Testis (tissue), 3 donors: Measurements from ENCODE around the gene CORO1C. TPM values are rescaled to one million over a fixed set of nuclear protein-coding genes. Genes with fewer than 3 reads are reported as not detected.

Source experiments
- DNase-seq: peaks from one replicate; pipeline ENCODE4 v3.0.0-alpha.2; 2019
- H3K27ac ChIP-seq, 2 donors: fragments of 200-600 bp; sonication (generic); one replicate each; pipeline ENCODE4 v1.5.1; 2019
- H3K27me3 ChIP-seq: fragments of 200-600 bp; sonication (generic); one replicate; pipeline ENCODE4 v1.5.1; 2019
- H3K36me3 ChIP-seq: fragments of 200-600 bp; sonication (generic); one replicate; pipeline ENCODE4 v1.5.1; 2017; ENCODE audit warnings: low read depth; ENCODE audit errors: missing control alignments
- H3K4me1 ChIP-seq: fragments of 200-600 bp; sonication (generic); one replicate; pipeline ENCODE4 v1.5.1; 2019
- H3K4me3 ChIP-seq, 2 donors: fragments of 200-600 bp; sonication (generic); one replicate each; pipeline ENCODE4 v1.5.1; 2017 to 2019
- H3K9me3 ChIP-seq: fragments of 200-600 bp; sonication (generic); one replicate; pipeline ENCODE4 v1.5.1; 2017
- POLR2A ChIP-seq: fragments of 450-650 bp; IDR thresholded peaks from one replicate; pipeline ENCODE4 v1.6.1; 2017; ENCODE audit warnings: antibody characterized with exemption, mild to moderate bottlenecking, moderate library complexity
- WGBS, 2 donors: methylation state at CpG; one replicate each; pipeline ENCODE4 v1.1.5; 2018; 5-methylcytosine and 5-hydroxymethylcytosine counted together
- intact Hi-C: fragments of 100-400 bp; cut with DNase I; formaldehyde crosslinking; loops from one replicate; pipeline ENCODE4 v1.15.1; 2023; ENCODE audit warnings: low total_unique reads
- polyA plus RNA-seq: library from polyadenylated mRNA; stranded (reverse); fragments of 350-450 nt; fragmentation: Illumina TruSeq; extraction: RNeasy Lipid Tissue Mini Kit (QIAGEN cat#74804); gene quantifications from one replicate; pipeline ENCODE4 v1.2.3, GENCODE V29; 2014; ENCODE audit warnings: low read depth, low replicate concordance; ENCODE audit not compliant: insufficient read depth
- total RNA-seq, 2 donors: library from RNA; depleted of rRNA; stranded (reverse); fragments of >200 nt; gene quantifications; one replicate each; pipeline ENCODE4 v1.2.3, GENCODE V29; 2016
- TF ChIP-seq, protein P1 (sequence below), 3 experiments: fragments of 450-650 bp in 2 of 3; fragments of 200-600 bp in 1 of 3; sonication (generic) in 1 of 3; IDR thresholded peaks; one replicate each; pipeline ENCODE4 v1.5.1; 2016 to 2019; ENCODE audit warnings: antibody characterized with exemption in 3 of 3, mild to moderate bottlenecking in 2 of 3, moderate library complexity in 1 of 3

The CORO1C gene
- total and polyA plus RNA-seq, 3 donors from 2014 or later, result 57.2 to 73.4 (median 70.2) TPM

DNA sequence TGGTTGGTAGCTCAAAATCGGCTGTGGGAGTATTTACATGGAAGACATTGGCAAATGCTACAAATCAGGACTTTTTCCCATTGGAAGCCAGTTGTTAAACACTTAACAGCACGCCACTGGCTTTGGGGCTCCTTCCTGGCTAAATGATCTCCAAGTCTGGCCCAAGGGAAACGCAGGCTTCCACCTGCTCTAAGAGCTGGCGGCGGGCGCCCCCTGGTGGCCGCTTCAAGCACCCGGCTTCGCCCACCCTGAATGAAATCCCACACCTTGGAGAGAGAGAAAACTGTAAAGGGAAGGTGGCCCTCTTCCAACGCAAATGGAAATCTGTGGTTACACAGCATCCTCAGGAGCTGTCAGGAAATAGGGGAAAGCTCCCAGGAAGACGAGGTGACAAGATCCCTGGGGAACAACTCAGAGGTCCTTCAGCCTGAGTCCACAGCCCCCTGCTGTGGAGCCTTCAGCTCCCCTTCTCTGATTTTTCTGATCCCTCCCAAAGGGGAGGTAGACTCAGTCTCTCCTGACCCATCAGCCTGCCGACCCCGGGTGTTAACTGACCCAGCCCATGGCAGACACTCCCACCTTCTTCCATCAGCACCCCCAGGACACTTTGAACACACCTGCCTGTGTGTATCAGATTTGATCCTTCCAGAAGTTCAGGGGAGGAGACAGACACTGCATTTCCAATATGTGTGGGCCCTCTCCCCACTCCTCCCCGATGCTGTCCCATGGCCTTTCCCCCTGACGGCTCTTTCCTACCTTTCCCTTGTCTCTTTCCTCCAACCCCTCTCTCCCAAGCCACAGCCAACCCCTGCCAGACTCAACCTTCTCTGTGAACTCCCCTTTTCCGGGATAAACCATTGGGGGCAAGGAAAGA lies 113.0 kb downstream of the CORO1C start:
- TF ChIP-seq, protein P1, sequence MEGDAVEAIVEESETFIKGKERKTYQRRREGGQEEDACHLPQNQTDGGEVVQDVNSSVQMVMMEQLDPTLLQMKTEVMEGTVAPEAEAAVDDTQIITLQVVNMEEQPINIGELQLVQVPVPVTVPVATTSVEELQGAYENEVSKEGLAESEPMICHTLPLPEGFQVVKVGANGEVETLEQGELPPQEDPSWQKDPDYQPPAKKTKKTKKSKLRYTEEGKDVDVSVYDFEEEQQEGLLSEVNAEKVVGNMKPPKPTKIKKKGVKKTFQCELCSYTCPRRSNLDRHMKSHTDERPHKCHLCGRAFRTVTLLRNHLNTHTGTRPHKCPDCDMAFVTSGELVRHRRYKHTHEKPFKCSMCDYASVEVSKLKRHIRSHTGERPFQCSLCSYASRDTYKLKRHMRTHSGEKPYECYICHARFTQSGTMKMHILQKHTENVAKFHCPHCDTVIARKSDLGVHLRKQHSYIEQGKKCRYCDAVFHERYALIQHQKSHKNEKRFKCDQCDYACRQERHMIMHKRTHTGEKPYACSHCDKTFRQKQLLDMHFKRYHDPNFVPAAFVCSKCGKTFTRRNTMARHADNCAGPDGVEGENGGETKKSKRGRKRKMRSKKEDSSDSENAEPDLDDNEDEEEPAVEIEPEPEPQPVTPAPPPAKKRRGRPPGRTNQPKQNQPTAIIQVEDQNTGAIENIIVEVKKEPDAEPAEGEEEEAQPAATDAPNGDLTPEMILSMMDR (IDR thresholded peaks at IDR 0.05), result peak; percentile 96 to 99 (median 96)
- TF ChIP-seq POLR2A, result no peak
- H3K4me1 ChIP-seq, result no peaks in the 10 kb centered on the region
- no peak overlapping the region for H3K27ac ChIP-seq
- H3K27me3 ChIP-seq, result no peaks in the 10 kb centered on the region
- no peaks in the 10 kb centered on the region for H3K9me3 ChIP-seq
- peak; percentile 90 for DNase-seq
- H3K36me3 ChIP-seq, result no peaks in the 10 kb centered on the region
- no peak overlapping the region for H3K4me3 ChIP-seq
- WGBS, 2 donors, result 9 to 13% methylated on average over 14 to 16 of the region's 16 CpGs
- intact Hi-C loops, result loop anchor here (5.0 kb wide), 1 partner anchor 46 kb away; no protein-coding TSS in a partner anchor

DNA sequence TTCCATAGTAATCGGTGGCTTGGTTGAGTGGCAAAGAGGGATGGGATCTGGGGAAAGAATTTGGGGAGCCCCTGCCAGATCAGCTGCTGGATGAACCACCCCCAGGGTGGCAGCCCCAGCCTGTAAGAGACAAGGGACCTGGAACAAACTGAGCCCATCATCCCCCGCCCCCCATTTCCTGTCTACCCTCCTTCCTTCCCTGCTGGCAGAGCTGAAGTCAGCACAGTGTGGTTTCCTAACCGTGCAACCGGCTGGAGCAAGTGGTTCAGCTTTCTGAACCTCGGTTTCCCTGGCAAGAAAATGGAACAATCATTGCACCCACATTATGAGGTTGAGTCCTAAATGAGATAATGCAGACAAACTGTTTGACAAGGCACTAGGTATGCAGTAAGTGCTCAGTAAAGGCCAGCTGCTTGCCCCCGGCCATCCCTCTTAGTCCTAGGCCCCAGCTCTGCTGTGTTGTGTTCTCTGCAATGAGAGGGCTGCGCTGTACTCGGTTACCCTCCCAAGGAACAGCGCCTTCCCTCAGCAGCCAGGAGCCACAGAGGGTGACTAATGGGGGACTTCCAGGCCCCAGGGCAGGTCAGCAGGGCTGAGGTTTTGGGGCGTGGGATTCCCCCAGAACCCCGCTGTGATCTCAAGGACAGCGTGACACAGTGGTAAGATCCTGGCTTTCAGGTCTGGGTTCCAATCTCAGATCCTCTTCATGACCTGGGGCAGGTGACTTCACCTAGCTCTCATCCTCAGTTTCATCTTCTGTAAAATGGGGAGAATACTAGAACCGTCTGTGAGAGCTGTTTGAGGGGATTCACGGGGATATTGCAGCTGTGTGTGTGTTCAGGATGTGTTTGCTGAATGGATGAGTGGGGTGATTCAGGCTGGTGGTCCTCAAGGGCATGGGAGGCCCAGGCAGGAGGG lies 114.1 kb downstream of the CORO1C start:
- WGBS, 2 donors, result 84 to 88% methylated on average over 10 to 14 of the region's 14 CpGs
- H3K4me1 ChIP-seq, result no peaks in the 10 kb centered on the region
- no peak for DNase-seq

GRCh38 chr12:108616359-108616758 lies 115.0 kb downstream of the CORO1C start:
- Histone ChIP-seq H3K9me3 (no peaks in the 10 kb centered on the region), H3K27ac (no peak overlapping the region), H3K27me3 (no peaks in the 10 kb centered on the region), H3K36me3 (no peaks in the 10 kb centered on the region), H3K4me1 (no peaks in the 10 kb centered on the region), H3K4me3 (no peak overlapping the region)
- WGBS, 2 donors, result 91 to 94% methylated on average over 2 of the region's 2 CpGs
- TF ChIP-seq, protein P1 (IDR thresholded peaks at IDR 0.05), result no peak
- TF ChIP-seq POLR2A, result no peak
- DNase-seq, result no peak
- intact Hi-C loops, result loop anchor here (5.0 kb wide), 1 partner anchor 44 kb away; no protein-coding TSS in a partner anchor

More for the DNA sequence above, 114.1 kb downstream of the CORO1C start:
- H3K9me3 ChIP-seq, result no peaks in the 10 kb centered on the region
- no peak overlapping the region for H3K27ac ChIP-seq
- H3K27me3 ChIP-seq, result no peaks in the 10 kb centered on the region
- no peaks in the 10 kb centered on the region for H3K36me3 ChIP-seq
- intact Hi-C loops, result loop anchor here (5.0 kb wide), 1 partner anchor 45 kb away; no protein-coding TSS in a partner anchor
- no peak for TF ChIP-seq POLR2A
- TF ChIP-seq, protein P1 (IDR thresholded peaks at IDR 0.05), result no peak
- H3K4me3 ChIP-seq, result no peak overlapping the region

DNA sequence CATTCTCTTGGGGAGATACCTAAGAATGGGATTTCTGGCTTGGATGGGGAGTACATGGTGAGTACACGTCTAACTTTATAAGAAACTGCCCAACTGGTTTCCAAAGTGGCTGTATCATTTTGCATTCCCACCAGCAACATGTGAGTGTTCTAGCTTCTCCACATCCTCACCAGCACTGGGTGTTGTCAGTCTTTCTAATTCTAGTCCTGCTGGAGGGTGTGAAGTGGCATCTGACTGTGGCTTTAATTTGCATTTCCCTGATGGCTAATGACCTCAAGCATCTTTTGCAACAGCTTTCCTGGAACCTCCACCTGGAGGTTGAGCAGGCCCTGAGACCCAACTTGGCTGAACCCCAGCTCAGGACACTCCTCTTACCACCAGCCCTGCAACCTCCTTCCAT lies 115.4 kb downstream of the CORO1C start:
- H3K4me3 ChIP-seq, result no peak overlapping the region
- H3K36me3 ChIP-seq, result no peaks in the 10 kb centered on the region
- H3K4me1 ChIP-seq, result no peaks in the 10 kb centered on the region
- H3K9me3 ChIP-seq, result no peaks in the 10 kb centered on the region
- DNase-seq, result no peak
- H3K27me3 ChIP-seq, result no peaks in the 10 kb centered on the region
- no peak overlapping the region for H3K27ac ChIP-seq
- WGBS, 2 donors, result 70 to 76% methylated on average over 1 of the region's 1 CpG
- TF ChIP-seq, protein P1 (IDR thresholded peaks at IDR 0.05), result no peak
- TF ChIP-seq POLR2A, result no peak
- intact Hi-C loops, result loop anchor here (5.0 kb wide), 1 partner anchor 44 kb away; no protein-coding TSS in a partner anchor
